Measurements from ENCODE around the gene SLC35E3. TPM values are rescaled to one million over a fixed set of nuclear protein-coding genes. Genes with fewer than 3 reads are reported as not detected.

SLC35E3 gene
- total RNA-seq, 2 experiments from 2014 or later = 26.6 to 39.1 TPM

DNA sequence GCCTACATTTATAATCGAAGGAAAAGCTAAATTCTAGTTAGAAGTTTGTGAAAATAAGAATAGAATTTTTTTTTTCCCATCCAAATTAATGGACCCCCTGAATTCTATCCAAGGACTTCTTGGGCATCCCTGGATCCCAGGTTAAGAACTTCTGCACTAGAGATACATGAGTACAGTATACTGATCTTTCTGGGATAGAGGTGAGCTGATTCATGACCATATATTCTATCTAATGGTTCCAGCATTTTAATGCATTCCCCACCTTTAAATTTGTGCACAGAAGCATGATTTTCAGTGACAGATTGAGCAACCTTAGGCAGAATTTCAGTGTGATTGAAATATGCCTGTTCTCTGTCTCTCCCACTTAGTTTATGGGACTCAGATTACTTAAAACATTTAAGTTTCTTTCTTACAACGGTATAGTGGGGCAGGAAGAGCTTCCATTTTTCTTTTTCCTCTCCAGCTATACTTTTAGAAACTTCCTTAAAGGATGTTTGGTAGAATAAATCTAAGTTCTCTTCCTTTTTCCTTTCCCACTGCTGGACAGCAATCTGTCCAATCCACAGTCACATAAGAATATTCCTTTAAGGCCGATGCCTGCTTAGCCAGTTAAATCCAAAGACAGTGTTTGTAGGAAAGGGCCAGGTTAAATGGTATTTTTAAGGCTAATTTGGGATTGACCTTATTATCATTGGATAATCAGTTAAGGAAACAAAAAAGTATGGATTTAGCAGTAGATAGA, 68.7 kb downstream of the SLC35E3 start:
- peaks cover 95% of the 10 kb centered on the region for H3K36me3 ChIP-seq (ENCODE audit: insufficient read depth, low read length)
- CTCF ChIA-PET (ENCODE audit: unreplicated experiment) = no interaction called here
- intact Hi-C loops (cut with micrococcal nuclease; ENCODE audit: unreplicated experiment) = no loop called here
- DNase-seq (ENCODE audit: low spot score) = no peak
- no peaks in the 10 kb centered on the region; the same call in 1 of the 2 replicates for H3K9me3 ChIP-seq (ENCODE audit: low read length)
- peak overlapping the region; percentile 22 for H3K4me2 ChIP-seq (ENCODE audit: low read length)
- no peak overlapping the region for H2AFZ ChIP-seq (ENCODE audit: low read length)
- no TSS peak for BruUV-seq (replicated peaks)
- H3K27ac ChIP-seq (ENCODE audit: low read depth, low read length, poor library complexity, severe bottlenecking) = peak overlapping the region; percentile 27
- H3K4me3 ChIP-seq (ENCODE audit: low read depth, low read length, poor library complexity, severe bottlenecking) = peak overlapping the region; percentile 27
- peaks cover 56% of the 10 kb centered on the region for H3K4me1 ChIP-seq (ENCODE audit: insufficient read depth, low read length, poor library complexity, severe bottlenecking)
- peaks cover 34% of the 10 kb centered on the region for H4K20me1 ChIP-seq (ENCODE audit: insufficient read depth, low read length)
- H3K79me2 ChIP-seq (ENCODE audit: insufficient read depth, low read depth, low read length) = peaks cover 98% of the 10 kb centered on the region
- H3K9me2 ChIP-seq (ENCODE audit: insufficient read depth, low read length) = no peaks in the 10 kb centered on the region
- TF ChIP-seq, protein P1, sequence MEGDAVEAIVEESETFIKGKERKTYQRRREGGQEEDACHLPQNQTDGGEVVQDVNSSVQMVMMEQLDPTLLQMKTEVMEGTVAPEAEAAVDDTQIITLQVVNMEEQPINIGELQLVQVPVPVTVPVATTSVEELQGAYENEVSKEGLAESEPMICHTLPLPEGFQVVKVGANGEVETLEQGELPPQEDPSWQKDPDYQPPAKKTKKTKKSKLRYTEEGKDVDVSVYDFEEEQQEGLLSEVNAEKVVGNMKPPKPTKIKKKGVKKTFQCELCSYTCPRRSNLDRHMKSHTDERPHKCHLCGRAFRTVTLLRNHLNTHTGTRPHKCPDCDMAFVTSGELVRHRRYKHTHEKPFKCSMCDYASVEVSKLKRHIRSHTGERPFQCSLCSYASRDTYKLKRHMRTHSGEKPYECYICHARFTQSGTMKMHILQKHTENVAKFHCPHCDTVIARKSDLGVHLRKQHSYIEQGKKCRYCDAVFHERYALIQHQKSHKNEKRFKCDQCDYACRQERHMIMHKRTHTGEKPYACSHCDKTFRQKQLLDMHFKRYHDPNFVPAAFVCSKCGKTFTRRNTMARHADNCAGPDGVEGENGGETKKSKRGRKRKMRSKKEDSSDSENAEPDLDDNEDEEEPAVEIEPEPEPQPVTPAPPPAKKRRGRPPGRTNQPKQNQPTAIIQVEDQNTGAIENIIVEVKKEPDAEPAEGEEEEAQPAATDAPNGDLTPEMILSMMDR (conservative IDR thresholded peaks at IDR 0.05; ENCODE audit: low read length) = no peak
- no peak for TF ChIP-seq EZH2phosphoT487 (IDR thresholded peaks at IDR 0.05; ENCODE audit: borderline replicate concordance, low read depth, low read length)
- POLR2A ChIA-PET = interaction anchor here (0.5 to 1.2 kb wide), 4 partner anchors 13 to 176 kb away, joined by 3 to 4 read pairs (median 4); no protein-coding TSS in a partner anchor

DNA sequence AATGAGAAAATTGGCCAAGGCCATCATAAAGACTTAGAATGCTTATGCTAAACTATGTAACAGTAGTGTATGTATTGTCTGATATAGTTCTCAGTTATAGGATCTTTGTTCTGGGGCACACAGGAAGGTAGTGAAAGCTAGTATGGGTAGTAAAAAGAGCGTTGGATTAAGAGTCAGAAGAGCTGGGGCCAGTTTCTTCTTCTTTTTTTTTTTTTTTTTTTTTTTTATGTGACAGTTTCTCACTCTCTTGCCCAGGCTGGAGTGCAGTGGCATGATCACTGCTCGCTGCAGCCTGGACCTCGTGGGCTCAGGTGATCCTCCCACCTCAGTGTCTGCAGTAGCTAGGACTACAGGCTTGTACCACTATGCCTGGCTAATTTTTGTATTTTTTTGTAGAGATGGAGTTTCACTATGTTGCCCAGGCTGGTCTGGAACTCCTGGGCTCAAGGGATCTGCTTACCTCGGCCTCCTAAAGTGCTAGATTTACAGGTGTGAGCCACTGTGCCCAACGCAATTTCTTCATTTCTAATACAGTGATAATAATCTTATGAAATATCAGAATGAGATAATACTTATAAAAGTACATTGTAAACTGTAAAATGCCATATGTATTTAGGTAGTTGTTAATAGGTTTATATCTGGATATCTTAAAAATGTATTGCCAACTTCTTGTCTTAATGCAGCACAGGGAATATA, 69.4 kb downstream of the SLC35E3 start:
- POLR2A ChIA-PET = interaction anchor here (0.6 to 1.2 kb wide), 8 partner anchors 9 to 969 kb away, joined by 3 to 7 read pairs (median 4); no protein-coding TSS in a partner anchor
- peaks cover 98% of the 10 kb centered on the region for H3K79me2 ChIP-seq (ENCODE audit: insufficient read depth, low read depth, low read length)
- no peak for DNase-seq (ENCODE audit: low spot score)
- peak overlapping the region; percentile 22 for H3K4me2 ChIP-seq (ENCODE audit: low read length)
- H3K9me3 ChIP-seq (ENCODE audit: low read length) = no peaks in the 10 kb centered on the region
- H3K4me3 ChIP-seq (ENCODE audit: low read depth, low read length, poor library complexity, severe bottlenecking) = no peak overlapping the region
- CTCF ChIA-PET (ENCODE audit: unreplicated experiment) = interaction anchor here (0.6 kb wide), 1 partner anchor 456 kb away, joined by 3 read pairs; no protein-coding TSS in a partner anchor
- H2AFZ ChIP-seq (ENCODE audit: low read length) = no peak overlapping the region
- no peak for TF ChIP-seq EZH2phosphoT487 (IDR thresholded peaks at IDR 0.05; ENCODE audit: borderline replicate concordance, low read depth, low read length)
- TF ChIP-seq, protein P1 (conservative IDR thresholded peaks at IDR 0.05; ENCODE audit: low read length) = no peak
- H3K27ac ChIP-seq (ENCODE audit: low read depth, low read length, poor library complexity, severe bottlenecking) = peak overlapping the region; percentile 27
- peaks cover 95% of the 10 kb centered on the region for H3K36me3 ChIP-seq (ENCODE audit: insufficient read depth, low read length)
- H4K20me1 ChIP-seq (ENCODE audit: insufficient read depth, low read length) = peaks cover 39% of the 10 kb centered on the region
- no TSS peak for BruUV-seq (replicated peaks)
- H3K9me2 ChIP-seq (ENCODE audit: insufficient read depth, low read length) = no peaks in the 10 kb centered on the region
- peaks cover 55% of the 10 kb centered on the region for H3K4me1 ChIP-seq (ENCODE audit: insufficient read depth, low read length, poor library complexity, severe bottlenecking)
- intact Hi-C loops (cut with micrococcal nuclease; ENCODE audit: unreplicated experiment) = no loop called here
